GM12875 (cell line): ENCODE data around the gene TAF3.
"Not testable (repeated sequence)": the region's sequence is repeated elsewhere in the genome, so short reads cannot be mapped to it uniquely, and the experiment has no call there.

Experiments used
- H3K4me3 ChIP-seq: one replicate; pipeline ENCODE4 v1.5.1; 2011; ENCODE audit warnings: low read depth, low read length, control low read depth
- TF ChIP-seq, protein P1 (sequence below): IDR thresholded peaks from 2 replicates; pipeline ENCODE4 v1.5.1; 2011; ENCODE audit warnings: low read depth, mild to moderate bottlenecking, control low read depth, inconsistent platforms, low read length, moderate library complexity, borderline replicate concordance; ENCODE audit not compliant: insufficient read depth

TAF3 gene, protein sequence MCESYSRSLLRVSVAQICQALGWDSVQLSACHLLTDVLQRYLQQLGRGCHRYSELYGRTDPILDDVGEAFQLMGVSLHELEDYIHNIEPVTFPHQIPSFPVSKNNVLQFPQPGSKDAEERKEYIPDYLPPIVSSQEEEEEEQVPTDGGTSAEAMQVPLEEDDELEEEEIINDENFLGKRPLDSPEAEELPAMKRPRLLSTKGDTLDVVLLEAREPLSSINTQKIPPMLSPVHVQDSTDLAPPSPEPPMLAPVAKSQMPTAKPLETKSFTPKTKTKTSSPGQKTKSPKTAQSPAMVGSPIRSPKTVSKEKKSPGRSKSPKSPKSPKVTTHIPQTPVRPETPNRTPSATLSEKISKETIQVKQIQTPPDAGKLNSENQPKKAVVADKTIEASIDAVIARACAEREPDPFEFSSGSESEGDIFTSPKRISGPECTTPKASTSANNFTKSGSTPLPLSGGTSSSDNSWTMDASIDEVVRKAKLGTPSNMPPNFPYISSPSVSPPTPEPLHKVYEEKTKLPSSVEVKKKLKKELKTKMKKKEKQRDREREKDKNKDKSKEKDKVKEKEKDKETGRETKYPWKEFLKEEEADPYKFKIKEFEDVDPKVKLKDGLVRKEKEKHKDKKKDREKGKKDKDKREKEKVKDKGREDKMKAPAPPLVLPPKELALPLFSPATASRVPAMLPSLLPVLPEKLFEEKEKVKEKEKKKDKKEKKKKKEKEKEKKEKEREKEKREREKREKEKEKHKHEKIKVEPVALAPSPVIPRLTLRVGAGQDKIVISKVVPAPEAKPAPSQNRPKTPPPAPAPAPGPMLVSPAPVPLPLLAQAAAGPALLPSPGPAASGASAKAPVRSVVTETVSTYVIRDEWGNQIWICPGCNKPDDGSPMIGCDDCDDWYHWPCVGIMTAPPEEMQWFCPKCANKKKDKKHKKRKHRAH

DNA sequence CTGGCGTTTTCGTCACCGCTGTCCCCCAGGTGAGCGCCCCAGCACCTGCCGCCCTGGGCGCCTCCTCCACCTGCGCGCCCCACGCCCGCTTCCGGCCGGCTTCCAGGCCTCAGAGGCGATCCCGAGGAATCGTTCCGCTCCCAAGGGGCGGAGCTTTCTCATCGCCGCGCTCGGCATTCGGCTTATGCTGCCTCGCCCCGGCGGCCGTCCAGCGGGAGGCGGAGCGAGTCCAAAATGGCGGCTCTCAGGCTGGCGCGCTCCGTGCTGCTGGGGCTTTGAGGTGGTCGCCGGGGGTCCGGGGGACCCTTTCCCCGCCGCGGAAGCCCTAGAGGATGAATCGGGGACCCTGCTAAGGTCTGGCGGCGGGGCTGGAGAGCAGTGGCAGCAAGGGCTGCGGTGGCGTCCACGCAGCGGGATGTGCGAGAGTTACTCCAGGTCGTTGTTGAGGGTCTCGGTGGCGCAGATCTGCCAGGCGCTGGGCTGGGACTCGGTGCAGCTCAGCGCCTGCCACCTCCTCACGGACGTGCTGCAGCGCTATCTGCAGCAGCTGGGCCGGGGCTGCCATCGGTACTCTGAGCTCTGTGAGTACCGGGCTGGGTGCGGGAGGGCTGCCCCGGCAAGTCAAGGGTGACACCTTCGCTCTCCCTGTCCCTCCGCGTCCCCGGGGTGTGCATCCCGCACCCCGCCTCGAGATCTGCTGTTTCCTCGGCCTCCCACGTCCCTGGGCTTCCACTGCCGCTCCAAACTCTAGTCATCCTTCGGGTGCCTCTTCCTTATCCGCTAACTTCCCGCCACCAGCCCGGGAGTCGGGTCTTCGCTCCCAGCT lies at the start of gene TAF3:
Gene TAF3 (plus strand): TSS at position 211 of the 826 bp plus-strand sequence. CDS start 205 bp downstream, at position 416.
- H3K4me3 ChIP-seq, result peak within 1 kb of the TSS; percentile 100
- TF ChIP-seq, protein P1, sequence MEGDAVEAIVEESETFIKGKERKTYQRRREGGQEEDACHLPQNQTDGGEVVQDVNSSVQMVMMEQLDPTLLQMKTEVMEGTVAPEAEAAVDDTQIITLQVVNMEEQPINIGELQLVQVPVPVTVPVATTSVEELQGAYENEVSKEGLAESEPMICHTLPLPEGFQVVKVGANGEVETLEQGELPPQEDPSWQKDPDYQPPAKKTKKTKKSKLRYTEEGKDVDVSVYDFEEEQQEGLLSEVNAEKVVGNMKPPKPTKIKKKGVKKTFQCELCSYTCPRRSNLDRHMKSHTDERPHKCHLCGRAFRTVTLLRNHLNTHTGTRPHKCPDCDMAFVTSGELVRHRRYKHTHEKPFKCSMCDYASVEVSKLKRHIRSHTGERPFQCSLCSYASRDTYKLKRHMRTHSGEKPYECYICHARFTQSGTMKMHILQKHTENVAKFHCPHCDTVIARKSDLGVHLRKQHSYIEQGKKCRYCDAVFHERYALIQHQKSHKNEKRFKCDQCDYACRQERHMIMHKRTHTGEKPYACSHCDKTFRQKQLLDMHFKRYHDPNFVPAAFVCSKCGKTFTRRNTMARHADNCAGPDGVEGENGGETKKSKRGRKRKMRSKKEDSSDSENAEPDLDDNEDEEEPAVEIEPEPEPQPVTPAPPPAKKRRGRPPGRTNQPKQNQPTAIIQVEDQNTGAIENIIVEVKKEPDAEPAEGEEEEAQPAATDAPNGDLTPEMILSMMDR, result no peak

DNA sequence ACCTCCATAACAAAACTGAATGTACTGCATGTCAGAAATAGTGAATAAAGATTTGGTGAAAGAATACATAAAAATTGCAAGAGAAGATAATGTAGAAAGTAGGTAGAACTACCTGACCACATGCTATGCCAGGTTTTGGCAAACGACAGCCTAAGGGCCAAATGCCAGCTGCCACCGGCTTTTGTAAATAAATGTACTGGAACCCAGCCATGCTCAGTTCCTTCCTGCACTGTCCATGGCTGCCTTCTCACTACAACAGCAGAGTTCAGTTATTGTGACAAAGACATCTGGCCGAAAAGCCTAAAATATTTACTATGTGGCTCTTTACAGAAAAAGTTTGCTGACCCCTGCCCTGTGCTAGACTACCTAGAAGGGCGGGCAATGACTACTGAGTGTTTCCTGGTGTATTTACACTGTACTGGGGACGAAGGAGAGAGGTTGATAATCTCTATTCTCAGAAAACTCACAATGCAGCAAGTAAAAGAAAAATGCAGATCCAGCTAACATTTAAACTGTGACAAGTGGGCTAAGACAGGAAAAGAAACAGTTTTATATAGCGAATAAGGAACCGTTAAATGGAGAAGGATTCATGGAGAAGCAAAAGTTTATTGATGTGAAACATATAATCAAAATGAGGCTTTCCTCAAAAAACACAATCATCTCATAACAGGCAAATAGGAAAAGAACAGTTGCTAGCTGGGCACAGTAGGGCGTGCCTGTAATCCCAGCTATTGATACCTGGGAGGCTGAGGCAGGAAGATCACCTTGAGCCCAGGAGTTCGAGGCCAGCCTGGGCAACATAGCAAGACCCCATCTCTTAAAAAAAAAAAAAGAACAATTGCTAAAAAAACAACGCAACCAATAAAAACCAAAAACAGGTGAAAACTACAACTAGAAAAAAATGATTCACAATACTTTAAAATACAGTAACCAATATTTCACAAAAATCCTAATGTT lies 44.2 kb upstream of the TAF3 start:
- TF ChIP-seq, protein P1, result no peak
- H3K4me3 ChIP-seq, result no peak overlapping the region

DNA sequence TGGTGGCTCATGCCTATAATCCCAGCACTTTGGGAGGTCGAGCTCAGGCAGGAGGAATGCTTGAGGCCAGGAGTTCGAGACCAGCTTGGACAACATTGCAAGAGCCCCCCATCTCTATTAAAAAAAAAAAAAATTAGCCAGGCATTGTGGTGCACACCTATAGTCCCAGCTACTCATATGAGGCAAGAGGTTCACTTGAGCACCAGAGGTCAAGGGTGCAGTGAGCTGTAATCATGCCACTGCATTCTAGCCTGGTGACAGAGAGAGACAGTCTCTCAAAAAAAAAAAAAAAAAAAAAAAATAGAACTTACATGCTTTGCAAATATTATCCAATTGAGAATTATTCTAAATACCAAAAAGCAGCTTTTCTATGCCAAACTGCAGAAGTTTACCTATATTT lies 41.5 kb upstream of the TAF3 start:
- H3K4me3 ChIP-seq, result no peak overlapping the region
- TF ChIP-seq, protein P1, result no peak

DNA sequence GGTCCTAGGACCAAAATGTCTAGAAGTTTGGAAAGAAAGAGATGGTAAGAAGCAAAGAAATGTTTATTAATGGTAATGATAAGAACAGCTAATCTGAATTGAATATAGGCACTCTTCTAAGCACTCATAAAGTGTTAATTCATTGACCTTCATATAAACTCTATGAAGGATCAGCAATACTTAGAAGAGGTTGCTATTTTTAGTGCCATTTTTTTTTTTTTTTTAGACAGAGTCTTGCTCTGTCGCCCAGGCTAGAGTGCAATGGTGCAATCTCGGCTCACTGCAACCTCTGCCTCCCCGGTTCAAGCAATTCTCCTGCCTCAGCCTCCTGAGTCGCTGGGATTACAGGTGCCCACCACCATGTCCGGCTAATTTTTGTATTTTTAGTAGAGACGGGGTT lies 36.1 kb upstream of the TAF3 start:
- H3K4me3 ChIP-seq, result not testable (repeated sequence)

DNA sequence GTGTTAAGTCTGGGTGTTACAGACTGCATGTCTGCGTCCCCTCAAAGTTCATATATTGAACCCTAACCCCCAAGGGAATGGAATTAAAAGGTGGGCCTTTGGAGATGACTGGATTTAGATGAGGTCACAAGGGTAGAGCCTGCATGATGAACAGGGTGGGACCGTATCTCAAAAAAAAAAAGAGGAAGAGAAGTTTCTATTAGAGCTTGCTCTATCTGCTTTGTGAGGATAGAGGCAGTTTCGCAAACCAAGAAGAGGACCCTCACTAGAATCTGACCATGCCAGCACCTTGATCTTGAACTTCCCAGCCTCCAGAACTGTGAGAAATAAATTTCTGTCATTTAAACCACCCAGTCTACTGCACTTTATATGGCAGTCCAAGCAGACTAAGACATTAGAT lies 31.9 kb upstream of the TAF3 start:
- no peak overlapping the region for H3K4me3 ChIP-seq
- TF ChIP-seq, protein P1, result no peak

DNA sequence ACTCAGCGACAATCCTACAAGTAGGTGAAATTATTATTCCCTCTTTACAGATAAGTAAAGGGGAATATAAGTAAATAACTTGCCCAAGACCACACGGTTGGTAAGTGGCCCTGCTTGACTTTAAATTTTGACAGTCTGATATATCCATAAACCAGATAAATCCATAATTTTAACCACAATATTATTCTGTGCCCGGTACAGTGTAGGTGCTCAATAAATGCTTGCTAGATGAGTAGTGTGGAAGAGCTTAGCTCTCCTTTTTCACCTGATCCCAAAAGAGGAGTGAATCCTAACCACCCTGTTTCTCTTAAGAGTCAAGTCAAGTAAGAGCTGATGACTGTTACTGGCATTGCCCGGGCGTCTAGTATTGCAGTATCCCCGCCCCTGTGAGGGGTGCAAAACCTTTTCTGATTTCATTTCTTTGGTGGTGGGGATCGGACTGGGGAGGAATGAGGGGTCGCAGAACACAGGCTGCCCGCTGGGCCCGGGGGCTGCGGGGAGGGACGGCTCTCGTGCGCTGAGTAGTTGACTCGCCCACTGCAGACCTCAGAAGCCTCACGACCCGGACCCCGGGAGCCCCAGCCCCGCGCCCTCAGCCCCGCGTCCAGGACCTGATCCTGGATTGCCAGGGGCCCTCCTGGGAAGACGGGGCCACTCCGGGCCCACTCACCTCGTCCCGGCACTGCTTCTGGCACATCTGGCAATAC lies 31.0 kb upstream of the TAF3 start:
- TF ChIP-seq, protein P1, result no peak
- peak overlapping the region; percentile 76 for H3K4me3 ChIP-seq
